SIG-M5 (cell line): ENCODE results near the gene CAPZB.

Experiments
- DNase-seq: peaks from one replicate; lab custom pipeline; 2025; lab: John Stamatoyannopoulos, UW

Gene CAPZB

GRCh38 chr1:19448491-19449439 is 36.6 kb downstream of the CAPZB start:
- no peak for DNase-seq

- no peak for DNase-seq
Observed at GRCh38 chr1:19447550-19447949, 37.8 kb downstream of the CAPZB start.

DNA sequence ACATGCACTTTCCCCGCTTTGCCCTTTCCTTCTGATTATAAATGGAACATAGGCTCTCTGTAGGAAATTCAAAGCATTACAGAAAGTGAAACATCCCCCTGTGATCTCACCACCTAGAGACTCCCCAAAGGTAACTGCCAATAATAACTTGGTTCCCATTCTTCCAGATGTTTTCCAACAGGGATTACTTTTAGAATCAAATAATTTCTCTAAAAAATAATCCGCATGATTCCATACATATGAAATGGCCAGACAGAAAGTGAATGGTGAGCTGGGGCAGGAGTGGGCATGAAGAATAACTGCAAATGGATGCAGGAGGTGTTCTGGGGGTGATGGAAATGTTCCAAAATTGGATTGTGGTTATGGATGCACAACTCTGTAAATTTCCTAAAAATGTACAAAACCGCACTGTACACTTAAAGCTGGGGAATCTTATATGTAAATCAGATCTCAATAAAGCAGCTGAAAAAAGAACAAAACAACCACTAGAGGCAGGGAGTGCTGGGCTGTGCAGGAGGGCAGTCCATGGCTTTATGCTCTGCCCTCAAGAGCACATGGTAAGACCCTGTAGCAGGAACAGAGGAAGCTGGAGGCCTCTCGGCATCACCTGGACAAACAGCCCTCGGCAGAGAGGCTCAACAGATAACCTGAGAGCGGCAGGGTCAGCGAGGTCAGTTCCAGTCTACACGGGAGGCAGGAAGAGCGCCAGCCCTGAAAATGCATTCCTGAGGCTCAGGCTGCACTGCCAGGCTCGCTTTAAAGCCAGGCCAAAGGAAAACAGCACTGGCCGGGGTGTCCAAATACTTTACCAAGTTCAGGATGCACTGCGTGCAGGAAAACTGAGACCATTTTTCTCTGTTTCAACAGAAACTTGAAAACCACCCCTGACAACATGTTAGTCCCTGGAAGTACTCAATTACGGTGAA is 39.7 kb downstream of the CAPZB start:
- no peak for DNase-seq

- DNase-seq: no peak
Observed at GRCh38 chr1:19444296-19445021, 40.9 kb downstream of the CAPZB start.

DNA sequence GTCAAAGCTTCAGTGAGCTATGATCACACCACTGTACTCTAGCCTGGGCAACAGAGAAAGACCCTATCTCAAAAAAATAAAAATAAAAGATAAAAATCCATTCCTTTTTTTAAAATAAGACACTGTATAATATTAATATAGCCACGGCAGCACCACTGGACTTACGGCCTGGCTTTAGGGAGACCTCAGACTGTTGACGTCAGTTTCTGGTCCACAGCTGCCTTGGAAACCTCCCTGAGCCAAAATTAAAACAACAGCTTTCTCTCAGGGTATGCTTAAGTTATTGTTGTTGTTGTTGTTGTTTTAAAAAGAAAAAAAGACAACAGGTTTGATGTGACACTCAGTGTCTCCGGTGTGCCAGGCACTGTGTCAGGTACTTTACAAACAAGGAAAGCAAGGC is 42.0 kb downstream of the CAPZB start:
- DNase-seq: no peak

DNA sequence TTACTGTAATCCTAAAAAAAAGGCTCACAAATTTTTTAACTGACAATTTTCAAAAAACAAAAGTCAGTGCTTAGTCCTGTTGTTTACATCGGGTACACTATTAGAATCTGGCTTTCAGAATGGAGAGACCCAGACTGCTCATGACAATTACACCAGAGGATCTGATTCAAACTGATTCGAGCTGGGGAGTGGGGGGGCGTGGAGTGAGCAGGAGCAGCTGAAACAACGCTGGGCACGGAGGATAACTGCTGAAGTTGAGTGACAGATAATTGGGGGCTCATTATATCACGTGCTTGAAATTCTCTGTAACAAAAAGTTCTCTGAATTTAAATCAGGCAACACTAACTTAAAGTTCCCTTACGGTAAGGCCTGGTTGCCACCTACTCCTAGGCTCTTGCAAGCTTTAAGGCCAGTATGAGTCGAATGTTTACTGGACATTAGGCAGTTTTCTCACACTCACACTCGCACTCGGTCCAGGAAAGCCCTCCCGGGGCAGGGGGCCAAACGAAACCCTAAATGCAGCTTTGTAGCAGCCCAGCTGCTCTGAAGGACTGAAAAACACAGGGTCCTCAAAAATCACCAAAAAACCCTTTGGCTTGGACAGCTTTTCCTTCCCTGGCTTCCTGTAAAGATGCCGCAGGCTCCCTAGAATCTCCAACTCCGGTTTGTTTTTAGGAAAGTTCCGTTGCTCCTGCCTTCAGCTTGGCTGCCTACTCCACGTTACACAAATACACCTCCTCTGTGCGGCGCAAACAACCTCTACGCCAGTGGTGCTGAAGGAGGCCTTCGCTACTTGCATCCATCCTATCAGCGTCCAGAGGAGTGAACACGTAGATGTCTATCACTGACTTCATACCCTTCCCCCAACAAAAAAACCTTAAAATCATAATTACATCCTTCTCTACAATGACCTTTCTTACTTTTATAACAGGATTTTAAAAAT is 42.9 kb downstream of the CAPZB start:
- DNase-seq: no peak

GRCh38 chr1:19441048-19441780 is 44.1 kb downstream of the CAPZB start:
- no peak for DNase-seq

- DNase-seq: no peak
Observed at GRCh38 chr1:19439464-19440171, 45.7 kb downstream of the CAPZB start.

DNA sequence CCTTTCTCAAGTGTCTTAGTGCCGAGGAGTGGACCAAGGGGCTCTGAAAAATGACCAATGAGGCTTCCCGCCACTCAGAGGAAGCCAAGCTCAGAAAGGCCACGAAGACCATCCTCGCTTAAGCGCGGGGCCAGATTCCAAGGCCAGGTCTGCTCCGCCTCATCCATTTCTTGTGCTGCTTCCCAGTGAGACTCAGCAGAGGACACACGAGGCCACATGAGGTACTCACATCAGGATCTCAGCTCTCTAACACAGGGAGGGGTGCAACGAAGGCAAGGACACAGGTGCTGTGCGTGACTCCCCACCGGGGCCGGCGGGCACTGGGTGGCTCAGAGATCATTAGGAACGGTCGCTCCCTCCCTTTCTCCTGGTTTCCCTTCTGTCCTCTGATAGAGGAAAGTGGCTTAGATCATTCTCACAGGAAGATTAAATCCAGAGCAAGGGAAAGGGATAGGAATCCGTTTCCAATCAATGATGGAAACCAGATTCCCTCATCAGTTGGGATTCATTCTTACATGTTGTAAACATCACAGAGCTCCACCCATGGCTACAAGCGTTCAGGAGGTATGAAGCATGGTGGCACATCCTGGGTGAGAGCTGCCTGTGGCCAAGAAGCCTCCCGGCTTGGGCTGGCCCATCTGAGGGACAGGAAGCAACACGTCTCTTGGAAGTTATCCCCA is 46.7 kb downstream of the CAPZB start:
- DNase-seq: no peak

GRCh38 chr1:19437891-19438294 is 47.4 kb downstream of the CAPZB start:
- DNase-seq: no peak

GRCh38 chr1:19436716-19437476 is 48.4 kb downstream of the CAPZB start:
- no peak for DNase-seq

GRCh38 chr1:19435851-19436455 is 49.4 kb downstream of the CAPZB start:
- no peak for DNase-seq

DNA sequence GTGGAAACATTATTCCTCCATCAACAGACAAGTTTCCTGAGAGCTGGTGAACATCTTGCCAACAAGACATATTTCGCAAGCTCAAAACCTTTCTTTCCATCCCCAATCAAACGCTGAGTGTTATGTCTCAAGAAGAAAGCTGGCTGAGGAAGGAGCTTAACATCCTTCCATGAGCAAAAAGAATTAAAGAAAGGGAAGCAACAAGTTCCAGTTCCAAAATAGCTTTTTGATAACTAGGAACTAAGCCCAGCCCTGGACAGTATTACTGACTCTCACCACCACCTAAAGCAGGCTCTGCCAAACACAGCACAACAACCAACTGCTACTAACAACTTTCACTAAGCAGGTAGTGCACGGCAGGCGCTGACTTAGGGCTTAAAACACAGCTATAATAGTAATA is 50.2 kb downstream of the CAPZB start:
- peak; percentile 12 for DNase-seq

DNA sequence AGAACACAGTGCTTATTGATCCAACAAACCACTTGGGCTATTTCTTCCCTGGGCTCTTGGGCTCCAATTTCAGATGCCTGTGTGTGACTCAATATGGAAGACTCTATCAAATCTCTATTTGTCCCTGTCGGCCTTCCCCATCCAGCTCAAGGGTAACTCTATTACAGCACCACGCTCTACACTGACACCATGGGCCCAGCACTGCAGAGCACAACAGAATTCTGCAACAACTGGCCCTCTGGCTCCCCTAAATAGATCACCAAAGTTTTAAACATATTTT is 51.7 kb downstream of the CAPZB start:
- no peak for DNase-seq

- DNase-seq: no peak
Observed at GRCh38 chr1:19432943-19433718, 52.2 kb downstream of the CAPZB start.

- DNase-seq: no peak
Observed at GRCh38 chr1:19430121-19431068, 54.9 kb downstream of the CAPZB start.
